ENCODE data around the gene ZFP62. TPM values are rescaled to one million over a fixed set of nuclear protein-coding genes. Genes with fewer than 3 reads are reported as not detected.

ZFP62 gene
- total and polyA plus RNA-seq, 2 of the 8 experiments (the other 6 are each of a cell fraction or from before 2014, with no cell fraction given) = 9.3 to 38.5 TPM

- H2BK120ac ChIP-seq (replicated peaks; ENCODE audit: low read depth, low read length) = no peak overlapping the region
- no peaks in the 10 kb centered on the region for H3K23me2 ChIP-seq (ENCODE audit: low read depth, low read length)
- H3K9me3 ChIP-seq (ENCODE audit: insufficient read depth in 2 of 2, low read depth in 1 of 2, low read length in 1 of 2) = peaks cover 0 to 3% of the 10 kb centered on the region in 2 experiments; a peak in 1 of 4 replicates
- no peak overlapping the region for H2BK20ac ChIP-seq (ENCODE audit: low read length)
- H4K8ac ChIP-seq (ENCODE audit: extremely low read depth, insufficient read depth, low read length) = no peak overlapping the region
- H3K27ac ChIP-seq (ENCODE audit: low read depth, low read length) = no peak overlapping the region
- no peak overlapping the region for H4K5ac ChIP-seq (ENCODE audit: insufficient read length, low read depth, low read length)
- H3K23ac ChIP-seq (ENCODE audit: insufficient read length) = no peak overlapping the region
- no peak for FAIRE-seq
- no peak overlapping the region for H2BK15ac ChIP-seq (ENCODE audit: low read length)
- H2BK5ac ChIP-seq (ENCODE audit: low read depth, low read length) = no peak overlapping the region
- TF ChIP-seq KDM1A (IDR thresholded peaks at IDR 0.05; ENCODE audit: borderline replicate concordance, low read length) = 0 out of 2 replicates have a peak, but pooled peaks have one; percentile 19
- TF ChIP-seq RFX5 (IDR thresholded peaks at IDR 0.05; ENCODE audit: borderline replicate concordance, low read depth, low read length) = no peak
- no peak for DNase-seq (ENCODE audit: low read depth in 1 of 2, low spot score in 2 of 2)
- H4K20me1 ChIP-seq (replicated peaks in 1 of 2; ENCODE audit: control insufficient read depth in 1 of 2, insufficient read depth in 2 of 2, low read length in 2 of 2) = peaks cover 0 to under 1% of the 10 kb centered on the region in 2 experiments
- 0 out of 7 replicates have a peak, but pooled peaks cover 0 to 2% (median under 1%) of the 10 kb centered on the region in 4 experiments for H3K4me1 ChIP-seq (replicated peaks in 1 of 4; ENCODE audit: control insufficient read depth in 3 of 4, insufficient read depth in 4 of 4, low read length in 3 of 4)
- H3K79me1 ChIP-seq (ENCODE audit: low read depth, low read length) = no peaks in the 10 kb centered on the region
- H3K4me3 ChIP-seq (ENCODE audit: extremely low read depth in 1 of 4, insufficient read depth in 2 of 4, low read depth in 3 of 4, low read length in 4 of 4) = no peak overlapping the region
- no peak overlapping the region for H3K18ac ChIP-seq (ENCODE audit: extremely low read depth, low read length)
- H4K91ac ChIP-seq (replicated peaks; ENCODE audit: insufficient read length, low read length) = no peak overlapping the region
- no peak overlapping the region for H3K56ac ChIP-seq (replicated peaks; ENCODE audit: insufficient read length, low read depth, low read length)
- H2AFZ ChIP-seq (ENCODE audit: low read length) = no peak overlapping the region
- ChIA-PET CTCF (ENCODE audit: partially characterized antibody) (interaction anchor here (0.9 to 1.4 kb wide), 2 partner anchors 10 to 121 kb away, joined by 4 read pairs; no protein-coding TSS in a partner anchor), POLR2A (ENCODE audit: partially characterized antibody) (interaction anchor here (0.6 kb wide), 1 partner anchor 19 kb away, joined by 3 read pairs; no protein-coding TSS in a partner anchor)
- H3K9ac ChIP-seq (replicated peaks in 1 of 4; ENCODE audit: extremely low read depth in 1 of 4, low read depth in 3 of 4, low read length in 3 of 4) = no peak overlapping the region
- H3K27me3 ChIP-seq (replicated peaks in 1 of 4; ENCODE audit: control insufficient read depth in 3 of 4, extremely low read depth in 1 of 4, insufficient read depth in 3 of 4, low read length in 3 of 4) = no peaks in the 10 kb centered on the region; a peak in 1 of 7 replicates
- H3K14ac ChIP-seq (ENCODE audit: insufficient read length) = no peak overlapping the region
- no peak overlapping the region for H2BK12ac ChIP-seq (ENCODE audit: low read depth, low read length)
- no peaks in the 10 kb centered on the region for H3K36me3 ChIP-seq (ENCODE audit: control insufficient read depth in 2 of 4, insufficient read depth in 4 of 4, low read length in 3 of 4)
- no peaks in the 10 kb centered on the region for H3K79me2 ChIP-seq (ENCODE audit: control insufficient read depth in 1 of 2, insufficient read depth in 2 of 2, low read length in 2 of 2)
- H3K4me2 ChIP-seq (ENCODE audit: insufficient read depth in 1 of 2, low read depth in 2 of 2, low read length in 2 of 2) = no peak overlapping the region
- whole genome bisulfite sequencing, 2 experiments (ENCODE audit: extremely low coverage in 1 of 2, insufficient coverage in 1 of 2, insufficient read length in 1 of 2, insufficient replicate concordance in 2 of 2, low coverage in 1 of 2, low lambda C conversion rate in 2 of 2, missing lambda C conversion rate in 1 of 2) = 87% methylated on average over 2 of the region's 2 CpGs; no CpG with 5 or more reads in 1 of the 2 experiments
- H2AK5ac ChIP-seq (ENCODE audit: low read depth, low read length) = no peak overlapping the region
- no peak overlapping the region for H3K4ac ChIP-seq (replicated peaks; ENCODE audit: insufficient read length, low read depth, low read length)
Observed at GRCh38 chr5:180839227-180839626, 21.8 kb downstream of the ZFP62 start.

Measured in H1 (cell line).